PC-9 (cell line): Measurements from ENCODE around the gene FAM120C.

ENCODE experiments used
- EZH2 ChIP-seq: fragments of 200-600 bp; sonication (generic); IDR thresholded peaks from 2 replicates; pipeline ENCODE4 v1.8.0; 2017; ENCODE audit warnings: antibody characterized with exemption, low read depth
- TF ChIP-seq, protein P1 (sequence below): fragments of 200-600 bp; sonication (generic); conservative IDR thresholded peaks from 2 replicates; pipeline ENCODE4 v1.6.1; 2017; ENCODE audit warnings: mixed run types, antibody characterized with exemption, mild to moderate bottlenecking, moderate library complexity

DNA sequence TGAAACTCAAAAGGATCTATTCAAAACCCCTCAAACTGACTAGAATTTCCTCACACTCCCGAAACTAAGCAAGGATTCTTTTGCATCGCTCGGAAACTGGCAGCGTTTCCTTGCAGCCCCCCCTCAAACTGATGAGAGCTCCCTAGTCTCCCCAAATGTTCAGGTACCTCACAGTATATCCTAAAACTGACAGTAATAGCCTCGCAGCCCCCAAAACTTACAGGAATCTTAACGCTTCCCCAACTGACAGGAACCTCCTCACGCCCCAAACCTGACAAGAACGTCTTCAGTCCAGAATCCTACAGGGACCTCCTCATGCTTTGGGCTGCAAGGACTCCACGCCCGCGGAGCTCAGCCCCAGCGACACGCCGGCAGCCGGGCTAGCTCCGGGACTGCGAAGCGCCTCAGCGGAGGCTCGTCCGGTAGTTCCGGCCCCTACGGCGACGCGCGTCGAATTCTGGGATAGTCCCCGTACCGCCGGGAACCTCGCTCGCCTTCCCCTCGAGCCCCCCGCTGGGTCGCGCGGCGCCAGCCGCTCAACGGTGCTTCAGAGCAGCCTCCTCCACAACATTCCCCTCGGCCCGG is 139.4 kb downstream of the FAM120C start:
- TF ChIP-seq, protein P1, sequence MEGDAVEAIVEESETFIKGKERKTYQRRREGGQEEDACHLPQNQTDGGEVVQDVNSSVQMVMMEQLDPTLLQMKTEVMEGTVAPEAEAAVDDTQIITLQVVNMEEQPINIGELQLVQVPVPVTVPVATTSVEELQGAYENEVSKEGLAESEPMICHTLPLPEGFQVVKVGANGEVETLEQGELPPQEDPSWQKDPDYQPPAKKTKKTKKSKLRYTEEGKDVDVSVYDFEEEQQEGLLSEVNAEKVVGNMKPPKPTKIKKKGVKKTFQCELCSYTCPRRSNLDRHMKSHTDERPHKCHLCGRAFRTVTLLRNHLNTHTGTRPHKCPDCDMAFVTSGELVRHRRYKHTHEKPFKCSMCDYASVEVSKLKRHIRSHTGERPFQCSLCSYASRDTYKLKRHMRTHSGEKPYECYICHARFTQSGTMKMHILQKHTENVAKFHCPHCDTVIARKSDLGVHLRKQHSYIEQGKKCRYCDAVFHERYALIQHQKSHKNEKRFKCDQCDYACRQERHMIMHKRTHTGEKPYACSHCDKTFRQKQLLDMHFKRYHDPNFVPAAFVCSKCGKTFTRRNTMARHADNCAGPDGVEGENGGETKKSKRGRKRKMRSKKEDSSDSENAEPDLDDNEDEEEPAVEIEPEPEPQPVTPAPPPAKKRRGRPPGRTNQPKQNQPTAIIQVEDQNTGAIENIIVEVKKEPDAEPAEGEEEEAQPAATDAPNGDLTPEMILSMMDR, result no peak
- TF ChIP-seq EZH2, result no peak
